ENCODE data around the gene RALGPS2.
"Not testable (repeated sequence)": the region's sequence is repeated elsewhere in the genome, so short reads cannot be mapped to it uniquely, and the experiment has no call there.

The RALGPS2 gene

GRCh38 chr1:178796013-178796412 lies 71.0 kb downstream of the RALGPS2 start:
- DNase-seq: no peak

- no peak for DNase-seq
These were observed 72.5 kb downstream of the RALGPS2 start for GRCh38 chr1:178797590-178797989.

GRCh38 chr1:178798232-178798861 lies 73.3 kb downstream of the RALGPS2 start:
- DNase-seq: no peak

- DNase-seq: no peak
These were observed 77.8 kb downstream of the RALGPS2 start for GRCh38 chr1:178802873-178803272.

- DNase-seq: no peak
These were observed 81.7 kb downstream of the RALGPS2 start for GRCh38 chr1:178806665-178807300.

GRCh38 chr1:178808529-178808928 lies 83.5 kb downstream of the RALGPS2 start:
- no peak for DNase-seq

- DNase-seq: no peak
These were observed 85.5 kb downstream of the RALGPS2 start for GRCh38 chr1:178810585-178810984.

- DNase-seq: no peak
These were observed 93.4 kb downstream of the RALGPS2 start for GRCh38 chr1:178818416-178818815.

- no peak for DNase-seq
These were observed 94.1 kb downstream of the RALGPS2 start for GRCh38 chr1:178819123-178819522.

GRCh38 chr1:178821134-178821866 lies 96.3 kb downstream of the RALGPS2 start:
- no peak for DNase-seq

- no peak for DNase-seq
These were observed 100.1 kb downstream of the RALGPS2 start for GRCh38 chr1:178825167-178825566.

GRCh38 chr1:178844436-178844835 lies 119.4 kb downstream of the RALGPS2 start:
- DNase-seq: no peak

GRCh38 chr1:178846306-178846705 lies 121.3 kb downstream of the RALGPS2 start:
- DNase-seq: no peak

- DNase-seq: no peak
These were observed 122.4 kb downstream of the RALGPS2 start for GRCh38 chr1:178847396-178847849.

GRCh38 chr1:178847919-178848318 lies 122.9 kb downstream of the RALGPS2 start:
- DNase-seq: not testable (repeated sequence)

- DNase-seq: no peak
These were observed 124.9 kb downstream of the RALGPS2 start for GRCh38 chr1:178849918-178850317.

GRCh38 chr1:178857126-178857525 lies 132.1 kb downstream of the RALGPS2 start:
- no peak for DNase-seq

GRCh38 chr1:178862416-178862815 lies 137.4 kb downstream of the RALGPS2 start:
- DNase-seq: no peak

- no peak for DNase-seq
These were observed 137.8 kb downstream of the RALGPS2 start for GRCh38 chr1:178862864-178863263.

GRCh38 chr1:178864326-178864725 lies 139.3 kb downstream of the RALGPS2 start:
- no peak for DNase-seq

GRCh38 chr1:178867670-178868069 lies 142.6 kb downstream of the RALGPS2 start:
- no peak for DNase-seq

- no peak for DNase-seq
These were observed 143.7 kb downstream of the RALGPS2 start for GRCh38 chr1:178868706-178869105.

- no peak for DNase-seq
These were observed 144.2 kb downstream of the RALGPS2 start for GRCh38 chr1:178869119-178869697.

GRCh38 chr1:178870221-178870620 lies 145.2 kb downstream of the RALGPS2 start:
- DNase-seq: no peak

All from DMS79 (cell line).